A549 (cell line): ENCODE measurements around the gene KIF5A.

Experiments used
- EHMT2 ChIP-seq: fragments of 200-600 bp; sonication (generic); IDR thresholded peaks from 2 replicates; pipeline ENCODE4 v1.6.1; 2016; ENCODE audit warnings: antibody characterized with exemption, low read depth, mild to moderate bottlenecking, moderate library complexity
- ZSCAN20 ChIP-seq: fragments of 250-450 bp; sonication (Bioruptor Pico); IDR thresholded peaks from 2 replicates; pipeline ENCODE4 v1.8.0; 2022; ENCODE audit warnings: mild to moderate bottlenecking, moderate library complexity
- TF ChIP-seq, protein P1 (sequence below): fragments of >200 bp; sonication (Bioruptor Twin); formaldehyde crosslinking; IDR thresholded peaks from 3 replicates; pipeline ENCODE4 v1.5.1; 2016

DNA sequence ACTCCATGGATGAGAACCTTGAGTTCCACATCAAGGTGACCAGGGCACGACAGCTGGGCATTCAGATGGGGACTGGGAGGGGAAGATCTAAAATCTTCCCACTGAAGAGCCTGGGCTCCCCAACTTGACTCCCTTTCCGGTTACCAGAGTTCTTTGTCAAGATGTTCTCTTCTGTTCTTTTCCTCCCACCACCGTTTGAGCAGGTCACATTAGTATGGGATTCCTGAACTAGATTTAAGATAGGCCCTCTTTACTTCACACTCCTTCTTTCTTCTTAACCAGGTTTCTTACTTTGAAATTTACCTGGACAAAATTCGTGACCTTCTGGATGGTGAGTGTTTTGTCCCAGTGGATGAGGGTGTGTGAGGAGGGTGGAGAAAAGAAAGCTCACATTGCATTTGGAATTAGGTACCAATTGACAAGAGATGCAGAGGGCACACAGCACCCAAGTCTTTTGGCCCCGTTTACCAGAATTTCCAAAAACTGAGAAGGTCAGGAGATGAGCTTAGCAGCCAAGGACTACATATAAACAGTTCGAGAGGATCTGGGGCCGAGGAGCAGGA lies 14.4 kb downstream of the KIF5A start:
- TF ChIP-seq EHMT2 (no peak), ZSCAN20 (CRISPR knock-in tag) (no peak)
- TF ChIP-seq, protein P1, sequence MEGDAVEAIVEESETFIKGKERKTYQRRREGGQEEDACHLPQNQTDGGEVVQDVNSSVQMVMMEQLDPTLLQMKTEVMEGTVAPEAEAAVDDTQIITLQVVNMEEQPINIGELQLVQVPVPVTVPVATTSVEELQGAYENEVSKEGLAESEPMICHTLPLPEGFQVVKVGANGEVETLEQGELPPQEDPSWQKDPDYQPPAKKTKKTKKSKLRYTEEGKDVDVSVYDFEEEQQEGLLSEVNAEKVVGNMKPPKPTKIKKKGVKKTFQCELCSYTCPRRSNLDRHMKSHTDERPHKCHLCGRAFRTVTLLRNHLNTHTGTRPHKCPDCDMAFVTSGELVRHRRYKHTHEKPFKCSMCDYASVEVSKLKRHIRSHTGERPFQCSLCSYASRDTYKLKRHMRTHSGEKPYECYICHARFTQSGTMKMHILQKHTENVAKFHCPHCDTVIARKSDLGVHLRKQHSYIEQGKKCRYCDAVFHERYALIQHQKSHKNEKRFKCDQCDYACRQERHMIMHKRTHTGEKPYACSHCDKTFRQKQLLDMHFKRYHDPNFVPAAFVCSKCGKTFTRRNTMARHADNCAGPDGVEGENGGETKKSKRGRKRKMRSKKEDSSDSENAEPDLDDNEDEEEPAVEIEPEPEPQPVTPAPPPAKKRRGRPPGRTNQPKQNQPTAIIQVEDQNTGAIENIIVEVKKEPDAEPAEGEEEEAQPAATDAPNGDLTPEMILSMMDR, result no peak
